ENCODE results near the gene ZNF496. TPM values are rescaled to one million over a fixed set of nuclear protein-coding genes. Genes with fewer than 3 reads are reported as not detected.
"Not testable (repeated sequence)": the region's sequence is repeated elsewhere in the genome, so short reads cannot be mapped to it uniquely, and the experiment has no call there.

ZNF496 gene
- 10 to 100 TPM; 34.2 to 47.4 (median 39.7) TPM for total RNA-seq

DNA sequence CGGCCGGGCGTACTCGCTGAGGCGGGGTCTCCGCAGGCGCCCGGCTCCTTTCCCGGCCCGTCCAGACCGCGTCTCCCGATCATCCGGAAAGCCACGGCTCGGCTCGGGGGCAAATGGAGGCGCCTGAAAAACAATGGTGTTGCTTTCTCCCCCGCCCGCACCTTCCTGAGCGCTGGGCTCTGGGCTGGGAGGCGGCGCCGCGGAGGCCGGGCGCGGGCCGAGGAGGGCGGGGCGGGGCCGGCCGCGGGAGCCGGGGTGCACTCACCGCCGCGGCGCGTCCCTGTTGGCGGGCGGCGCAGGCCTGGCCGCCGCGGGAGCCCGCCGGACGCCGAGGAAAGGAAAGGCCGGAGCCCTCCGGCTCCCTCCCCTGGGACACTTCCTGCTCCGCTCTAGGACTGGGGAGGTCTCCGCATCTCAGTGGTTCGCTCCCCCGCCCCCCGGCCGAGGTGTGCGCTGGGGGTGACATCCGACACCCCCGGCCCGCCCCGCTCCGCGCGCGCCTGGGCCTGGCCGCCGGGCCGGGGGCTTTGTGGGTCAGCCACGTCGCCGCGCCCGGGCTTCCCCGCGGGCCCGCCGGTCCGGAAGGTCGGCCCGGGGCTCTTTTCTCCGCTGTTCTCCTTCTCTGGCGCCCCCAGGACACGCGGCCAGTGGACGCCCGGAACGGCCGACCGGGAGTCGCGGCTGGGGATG is at the start of gene ZNF496:
TSS of gene ZNF496 (minus strand) at position 343 of the 690 bp plus-strand sequence. CDS start 2,289 bp downstream, outside the sequence.
- Histone ChIP-seq H3K36me3 (peaks cover 0 to 30% of the 10 kb centered on the region in 2 donors), H3K27ac (peak within 1 kb of the TSS; percentile 86 to 95 (median 90)), H3K9me3 (no peaks in the 10 kb centered on the region), H3K4me1 (peaks cover 23 to 26% of the 10 kb centered on the region in 2 donors), H3K4me3 (peak within 1 kb of the TSS; percentile 92 to 95 (median 94)), H3K27me3 (no peaks in the 10 kb centered on the region)
- ATAC-seq (peak; percentile 92 to 93), DNase-seq (peak; percentile 84 to 88)
- in situ Hi-C loops (cut with MboI; ENCODE audit: low sequenced_read_pairs in 4 of 4), result no loop called here
- TF ChIP-seq CTCF (IDR thresholded peaks at IDR 0.05 in 4 of 5, conservative IDR thresholded peaks at IDR 0.05 in 1 of 5) (no peak), POLR2A (IDR thresholded peaks at IDR 0.05) (peak; percentile 40 to 67)
- intact Hi-C loops (cut with DNase I; ENCODE audit: low total_unique reads), result loop anchor here (1.0 to 5.0 kb wide), 4 partner anchors 119 to 399 kb away; partner anchors contain the start of genes AHCTF1, ZNF669 and ZNF670

- intact Hi-C loops (cut with DNase I; ENCODE audit: low total_unique reads), result no loop called here
- no peak for TF ChIP-seq CTCF (IDR thresholded peaks at IDR 0.05 in 4 of 5, conservative IDR thresholded peaks at IDR 0.05 in 1 of 5)
- TF ChIP-seq POLR2A (IDR thresholded peaks at IDR 0.05), result no peak
Measured at GRCh38 chr1:247378334-247379073, 46.8 kb upstream of the ZNF496 start.

GRCh38 chr1:247377656-247378055 is 46.0 kb upstream of the ZNF496 start:
- H3K36me3 ChIP-seq; intact Hi-C loops (cut with DNase I; ENCODE audit: low total_unique reads); ATAC-seq; H3K27ac ChIP-seq; H3K9me3 ChIP-seq; H3K4me3 ChIP-seq; DNase-seq; H3K4me1 ChIP-seq: not testable (repeated sequence)
- in situ Hi-C loops (cut with MboI; ENCODE audit: low sequenced_read_pairs in 4 of 4), result loop anchor here in 1 of 4 donors (10.0 kb wide), 1 partner anchor 107 kb away; no protein-coding TSS in a partner anchor
- H3K27me3 ChIP-seq, result peaks cover 0 to 10% (median 0%) of the 10 kb centered on the region in 3 donors

More at GRCh38 chr1:247378334-247379073, 46.8 kb upstream of the ZNF496 start:
- no peaks in the 10 kb centered on the region for H3K9me3 ChIP-seq
- no peak for DNase-seq
- peaks cover 0 to 3% of the 10 kb centered on the region in 2 donors for H3K4me1 ChIP-seq
- H3K27me3 ChIP-seq, result peaks cover 0 to 10% (median 0%) of the 10 kb centered on the region in 3 donors
- in situ Hi-C loops (cut with MboI; ENCODE audit: low sequenced_read_pairs in 4 of 4), result loop anchor here in 1 of 4 donors (10.0 kb wide), 1 partner anchor 106 kb away; no protein-coding TSS in a partner anchor
- H3K4me3 ChIP-seq, result no peak overlapping the region
- ATAC-seq, result no peak
- H3K27ac ChIP-seq, result no peak overlapping the region
- H3K36me3 ChIP-seq, result no peaks in the 10 kb centered on the region

- DNase-seq, result no peak
- intact Hi-C loops (cut with DNase I; ENCODE audit: low total_unique reads), result no loop called here
Measured at GRCh38 chr1:247376659-247377058, 45.0 kb upstream of the ZNF496 start.

More at GRCh38 chr1:247376659-247377058, 45.0 kb upstream of the ZNF496 start:
- Histone ChIP-seq H3K4me1 (peaks cover 0 to 3% of the 10 kb centered on the region in 2 donors), H3K27me3 (peaks cover 0 to 10% (median 0%) of the 10 kb centered on the region in 3 donors), H3K27ac (no peak overlapping the region), H3K4me3 (no peak overlapping the region), H3K36me3 (no peaks in the 10 kb centered on the region), H3K9me3 (no peaks in the 10 kb centered on the region)
- TF ChIP-seq POLR2A (IDR thresholded peaks at IDR 0.05) (no peak), CTCF (IDR thresholded peaks at IDR 0.05 in 4 of 5, conservative IDR thresholded peaks at IDR 0.05 in 1 of 5) (no peak)
- ATAC-seq, result no peak
- in situ Hi-C loops (cut with MboI; ENCODE audit: low sequenced_read_pairs in 4 of 4), result loop anchor here in 1 of 4 donors (10.0 kb wide), 1 partner anchor 108 kb away; no protein-coding TSS in a partner anchor

Measured in gastrocnemius medialis (tissue), 4 donors.